MM.1S (cell line): ENCODE measurements around the gene ITPRIPL1.

ENCODE experiments used
- DNase-seq: peaks from one replicate; pipeline ENCODE4 v3.0.0-alpha.2; 2015
- H2AFZ ChIP-seq: fragments of 300-600 bp; sonication (generic); 2 replicates; pipeline ENCODE4 v1.6.0; 2016; ENCODE audit warnings: antibody characterized with exemption, low read length
- H3F3A ChIP-seq: fragments of 300-600 bp; sonication (generic); 2 replicates; pipeline ENCODE4 v1.6.1; 2016; ENCODE audit warnings: mild to moderate bottlenecking, antibody characterized with exemption, low read length, moderate library complexity, mixed read lengths; ENCODE audit not compliant: insufficient read depth
- H3K27ac ChIP-seq: fragments of 300-600 bp; sonication (generic); 2 replicates; pipeline ENCODE4 v1.5.1; 2016; ENCODE audit warnings: mild to moderate bottlenecking, low read length
- H3K27me3 ChIP-seq: fragments of 300-600 bp; sonication (generic); replicated peaks from 2 replicates; pipeline ENCODE4 v1.6.0; 2016; ENCODE audit warnings: low read length; ENCODE audit not compliant: insufficient read depth
- H3K36me3 ChIP-seq: fragments of 300-600 bp; sonication (generic); replicated peaks from 2 replicates; pipeline ENCODE4 v1.6.1; 2016; ENCODE audit warnings: mild to moderate bottlenecking, low read length, mixed read lengths; ENCODE audit not compliant: insufficient read depth
- H3K4me1 ChIP-seq: fragments of 300-600 bp; sonication (generic); 2 replicates; pipeline ENCODE4 v1.6.1; 2016; ENCODE audit warnings: low read length, mixed read lengths
- H3K4me2 ChIP-seq: fragments of 300-600 bp; sonication (generic); 2 replicates; pipeline ENCODE4 v1.6.0; 2016; ENCODE audit warnings: low read depth, low read length
- H3K4me3 ChIP-seq: fragments of 300-600 bp; sonication (generic); 2 replicates; pipeline ENCODE4 v1.5.1; 2016; ENCODE audit warnings: low read length, mixed read lengths
- H3K79me2 ChIP-seq: fragments of 300-600 bp; sonication (generic); 2 replicates; pipeline ENCODE4 v1.6.1; 2016; ENCODE audit warnings: mixed run types, low read length, mixed read lengths
- H3K9ac ChIP-seq: fragments of 300-600 bp; sonication (generic); 2 replicates; pipeline ENCODE4 v1.6.1; 2016; ENCODE audit warnings: low read length, mixed read lengths
- H3K9me2 ChIP-seq: fragments of 300-600 bp; sonication (generic); replicated peaks from 2 replicates; pipeline ENCODE4 v1.6.1; 2016; ENCODE audit warnings: mild to moderate bottlenecking, low read length, mixed read lengths; ENCODE audit not compliant: insufficient read depth
- H3K9me3 ChIP-seq: fragments of 300-600 bp; sonication (generic); replicated peaks from 2 replicates; pipeline ENCODE4 v1.6.1; 2016; ENCODE audit warnings: mild to moderate bottlenecking, low read length, mixed read lengths; ENCODE audit not compliant: insufficient read depth
- H4K20me1 ChIP-seq: fragments of 300-600 bp; sonication (generic); 2 replicates; pipeline ENCODE4 v1.6.1; 2016; ENCODE audit warnings: mild to moderate bottlenecking, low read length, moderate library complexity, mixed read lengths; ENCODE audit not compliant: insufficient read depth
- CTCF ChIP-seq: fragments of 300-600 bp; sonication (generic); IDR thresholded peaks from 2 replicates; pipeline ENCODE4 v1.5.1; 2016; ENCODE audit warnings: antibody characterized with exemption, low read length, mixed read lengths
- EZH2 ChIP-seq: fragments of 300-600 bp; sonication (generic); optimal IDR thresholded peaks from 2 replicates; pipeline ENCODE3; 2017; ENCODE audit warnings: low read depth, mild to moderate bottlenecking, antibody characterized with exemption, low read length, mixed read lengths
- EZH2phosphoT487 ChIP-seq: fragments of 300-600 bp; sonication (generic); IDR thresholded peaks from 2 replicates; pipeline ENCODE4 v1.6.1; 2018; ENCODE audit warnings: antibody characterized with exemption, low read length

The ITPRIPL1 gene

GRCh38 chr2:96361751-96362150 lies 36.6 kb downstream of the ITPRIPL1 start:
- Histone ChIP-seq H3K9me2 (no peaks in the 10 kb centered on the region), H4K20me1 (no peaks in the 10 kb centered on the region), H3K27ac (no peak overlapping the region), H3K9me3 (no peaks in the 10 kb centered on the region), H2AFZ (no peak overlapping the region), H3K79me2 (no peaks in the 10 kb centered on the region), H3K4me1 (no peaks in the 10 kb centered on the region), H3K4me2 (no peak overlapping the region), H3F3A (no peaks in the 10 kb centered on the region), H3K9ac (no peak overlapping the region), H3K4me3 (no peak overlapping the region), H3K27me3 (no peaks in the 10 kb centered on the region), H3K36me3 (peaks cover 5% of the 10 kb centered on the region)
- no peak for DNase-seq
- TF ChIP-seq EZH2phosphoT487 (no peak), EZH2 (no peak)

GRCh38 chr2:96369186-96369585 lies 44.1 kb downstream of the ITPRIPL1 start:
- Histone ChIP-seq H4K20me1 (no peaks in the 10 kb centered on the region), H3K9me3 (no peaks in the 10 kb centered on the region), H2AFZ (no peak overlapping the region), H3K4me1 (no peaks in the 10 kb centered on the region), H3K4me2 (no peak overlapping the region), H3K27ac (no peak overlapping the region), H3F3A (no peaks in the 10 kb centered on the region), H3K79me2 (no peaks in the 10 kb centered on the region), H3K4me3 (no peak overlapping the region), H3K36me3 (peaks cover 22% of the 10 kb centered on the region), H3K9me2 (no peaks in the 10 kb centered on the region), H3K9ac (no peak overlapping the region), H3K27me3 (no peaks in the 10 kb centered on the region)
- TF ChIP-seq EZH2phosphoT487 (no peak), EZH2 (no peak), CTCF (no peak)
- DNase-seq: no peak

- H3K9me2 ChIP-seq: no peaks in the 10 kb centered on the region
- H3K9me3 ChIP-seq: no peaks in the 10 kb centered on the region
- peaks cover 11% of the 10 kb centered on the region; the same call in 1 of the 2 replicates for H3K36me3 ChIP-seq
- H3K4me3 ChIP-seq: no peak overlapping the region
- no peaks in the 10 kb centered on the region for H3F3A ChIP-seq
- DNase-seq: no peak
- no peak overlapping the region for H2AFZ ChIP-seq
- H3K27me3 ChIP-seq: no peaks in the 10 kb centered on the region
- H3K9ac ChIP-seq: no peak overlapping the region
- H3K4me2 ChIP-seq: no peak overlapping the region
- H3K4me1 ChIP-seq: no peaks in the 10 kb centered on the region
- H4K20me1 ChIP-seq: no peaks in the 10 kb centered on the region
- H3K27ac ChIP-seq: no peak overlapping the region
- no peaks in the 10 kb centered on the region for H3K79me2 ChIP-seq
- TF ChIP-seq EZH2 (no peak), CTCF (no peak), EZH2phosphoT487 (no peak)
Measured at GRCh38 chr2:96374211-96374951, 49.3 kb downstream of the ITPRIPL1 start.
